ENCODE measurements around the gene GRIA4.

- TF ChIP-seq EZH2 (IDR thresholded peaks at IDR 0.05; ENCODE audit: borderline replicate concordance, low read length), result no peak
- TF ChIP-seq, protein P1, sequence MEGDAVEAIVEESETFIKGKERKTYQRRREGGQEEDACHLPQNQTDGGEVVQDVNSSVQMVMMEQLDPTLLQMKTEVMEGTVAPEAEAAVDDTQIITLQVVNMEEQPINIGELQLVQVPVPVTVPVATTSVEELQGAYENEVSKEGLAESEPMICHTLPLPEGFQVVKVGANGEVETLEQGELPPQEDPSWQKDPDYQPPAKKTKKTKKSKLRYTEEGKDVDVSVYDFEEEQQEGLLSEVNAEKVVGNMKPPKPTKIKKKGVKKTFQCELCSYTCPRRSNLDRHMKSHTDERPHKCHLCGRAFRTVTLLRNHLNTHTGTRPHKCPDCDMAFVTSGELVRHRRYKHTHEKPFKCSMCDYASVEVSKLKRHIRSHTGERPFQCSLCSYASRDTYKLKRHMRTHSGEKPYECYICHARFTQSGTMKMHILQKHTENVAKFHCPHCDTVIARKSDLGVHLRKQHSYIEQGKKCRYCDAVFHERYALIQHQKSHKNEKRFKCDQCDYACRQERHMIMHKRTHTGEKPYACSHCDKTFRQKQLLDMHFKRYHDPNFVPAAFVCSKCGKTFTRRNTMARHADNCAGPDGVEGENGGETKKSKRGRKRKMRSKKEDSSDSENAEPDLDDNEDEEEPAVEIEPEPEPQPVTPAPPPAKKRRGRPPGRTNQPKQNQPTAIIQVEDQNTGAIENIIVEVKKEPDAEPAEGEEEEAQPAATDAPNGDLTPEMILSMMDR (conservative IDR thresholded peaks at IDR 0.05 in 1 of 2, IDR thresholded peaks at IDR 0.05 in 1 of 2; ENCODE audit: extremely low read depth in 1 of 2, insufficient read depth in 1 of 2, low read depth in 1 of 2, low read length in 2 of 2), result no peak
These were observed 25.6 kb downstream of the GRIA4 start for GRCh38 chr11:105635466-105635865.

Measured in mammary epithelial cell (primary cell).